IPS DF 4.7 (cell line): ENCODE measurements around the gene LHB.

Source experiments
- DNase-seq: peaks from one replicate; pipeline ENCODE4 v3.0.0-alpha.2; 2013; ENCODE audit warnings: low spot score; ENCODE audit errors: extremely low read depth

LHB gene

GRCh38 chr19:48986211-48986610 lies 30.7 kb downstream of the LHB start:
- no peak for DNase-seq

DNA sequence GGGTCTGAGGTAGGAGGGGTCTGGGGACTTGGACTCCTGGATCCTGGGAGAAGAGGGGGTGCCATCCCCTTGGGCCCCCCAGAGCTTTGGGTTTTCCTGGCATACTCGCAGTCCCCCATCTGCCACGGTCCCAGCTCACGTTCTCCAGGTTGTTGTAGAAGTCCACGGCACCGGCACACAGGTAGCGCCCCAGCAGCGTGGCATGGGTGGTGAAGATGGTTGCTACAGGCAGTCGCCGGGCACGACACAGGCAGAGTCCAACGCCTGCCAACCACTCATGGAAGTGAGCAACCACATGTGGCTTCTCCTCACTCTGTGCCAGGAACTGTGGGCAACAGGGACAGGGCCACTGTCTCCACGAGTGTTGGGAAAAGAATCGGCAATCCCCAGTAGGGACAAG lies 31.2 kb downstream of the LHB start:
- DNase-seq, result no peak

DNA sequence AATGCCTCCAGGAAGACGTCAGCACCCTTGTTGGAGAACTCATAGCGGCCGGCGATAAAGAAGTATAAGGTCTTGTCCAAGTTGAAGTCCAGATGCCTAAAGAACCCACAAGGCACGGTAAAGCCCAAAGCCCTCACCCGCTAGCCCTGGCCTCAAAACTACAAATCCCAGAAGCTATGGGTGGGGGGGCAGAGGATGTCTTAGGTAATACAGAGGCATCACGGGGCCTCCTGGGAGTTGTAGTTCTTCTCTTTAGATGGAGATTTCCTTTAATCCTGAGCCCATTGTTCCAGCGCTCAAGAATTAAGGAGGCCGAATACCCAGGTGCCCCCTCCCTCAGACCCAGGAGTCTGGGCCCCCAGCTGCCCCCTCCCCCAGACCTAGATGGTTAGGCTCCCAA lies 34.6 kb downstream of the LHB start:
- DNase-seq, result no peak

DNA sequence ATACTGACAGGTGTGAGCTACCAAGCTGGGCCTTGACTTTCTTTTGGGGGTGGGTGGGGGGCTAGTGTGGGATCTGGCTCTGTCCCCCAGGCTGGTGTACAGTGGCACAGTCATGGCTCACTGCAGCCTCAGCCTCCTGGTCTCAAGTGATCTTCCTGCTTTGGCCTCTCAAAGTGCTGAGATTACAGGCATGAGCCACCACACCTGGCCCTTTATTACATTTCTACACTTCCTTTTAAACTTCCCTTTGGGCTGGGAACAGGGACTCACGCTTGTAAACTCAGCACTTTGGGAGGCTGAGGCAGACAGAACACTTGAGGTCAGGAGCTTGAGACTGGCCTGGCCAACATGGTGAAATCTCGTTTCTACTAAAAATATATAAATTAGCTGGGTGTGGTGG lies 39.8 kb downstream of the LHB start:
- no peak for DNase-seq

DNA sequence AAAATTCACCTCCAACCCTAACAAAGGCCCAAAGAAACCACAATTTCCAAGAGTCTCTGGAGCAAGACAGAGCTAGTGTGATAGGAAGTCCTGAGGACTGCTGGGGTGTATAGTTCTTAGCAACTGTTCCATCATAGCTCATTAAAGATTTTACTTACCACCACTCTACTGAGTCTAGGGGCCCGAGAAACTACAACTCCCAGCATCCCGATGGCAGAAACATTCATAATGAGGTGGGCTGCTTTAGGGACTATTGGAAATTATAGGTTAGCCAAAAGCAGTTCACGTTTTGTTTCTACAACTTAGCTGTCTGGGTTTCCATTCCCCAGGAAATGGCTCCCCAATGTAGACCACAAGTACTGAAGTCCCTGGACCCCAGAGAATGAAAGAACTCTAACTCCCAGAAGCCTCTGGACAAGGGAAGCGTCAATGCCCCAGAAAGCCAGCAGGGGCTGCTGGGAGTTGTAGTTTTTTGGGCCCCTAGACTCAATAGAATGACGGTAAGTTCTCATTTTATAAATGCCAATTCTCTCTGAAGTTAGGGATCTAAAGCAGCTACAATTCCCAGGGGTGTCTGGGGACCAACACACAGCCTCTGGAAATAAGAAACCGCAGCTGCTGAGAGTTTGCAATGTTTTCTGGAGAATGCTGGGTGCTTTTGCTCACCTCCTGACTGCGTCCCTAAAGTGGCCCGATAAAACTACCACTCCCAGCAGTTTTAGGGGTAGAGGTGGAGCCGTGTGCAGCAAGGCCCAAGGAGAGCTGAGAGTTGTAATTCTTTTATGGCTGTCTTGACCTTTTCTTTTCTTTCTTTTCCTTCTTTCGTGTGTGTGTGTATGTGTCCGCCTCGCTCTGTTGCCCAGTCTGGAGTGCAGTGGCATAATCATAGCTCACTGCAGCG lies 40.7 kb downstream of the LHB start:
- DNase-seq, result no peak

GRCh38 chr19:48970923-48971395 lies 45.9 kb downstream of the LHB start:
- DNase-seq, result no peak

DNA sequence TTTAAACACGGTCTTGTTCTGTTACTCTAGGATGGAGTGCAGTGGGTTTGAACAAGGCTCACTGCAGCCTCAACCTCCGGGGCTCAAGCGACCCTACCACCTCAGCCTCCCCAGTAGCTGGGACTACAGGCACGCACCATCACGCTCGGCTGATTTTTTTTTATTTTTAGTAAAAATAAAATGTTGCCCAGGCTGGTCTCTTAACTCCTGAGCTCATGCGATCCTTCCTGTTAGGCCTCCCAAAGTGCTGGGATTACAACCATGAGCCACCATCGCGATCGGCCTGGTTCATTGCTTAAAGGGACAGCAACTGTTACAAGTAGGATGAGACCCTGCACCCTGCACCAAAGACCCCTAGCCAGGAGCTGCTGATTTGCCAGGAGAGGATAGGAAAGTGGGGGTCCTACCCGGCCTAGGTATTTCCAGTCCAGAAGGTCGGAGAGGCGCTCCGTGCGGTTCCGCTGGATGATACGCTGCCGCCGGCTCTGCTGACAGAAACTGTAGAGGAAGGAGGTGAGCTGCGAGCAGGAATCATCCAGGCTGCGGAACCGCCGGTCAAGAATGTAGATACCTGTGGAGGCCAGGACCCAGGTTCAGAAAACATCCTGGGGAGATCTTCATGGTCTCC lies 46.6 kb downstream of the LHB start:
- DNase-seq, result no peak

- DNase-seq, result no peak
These were observed 47.4 kb downstream of the LHB start for GRCh38 chr19:48969276-48970138.

- no peak for DNase-seq
These were observed 48.1 kb downstream of the LHB start for GRCh38 chr19:48968813-48969218.

DNA sequence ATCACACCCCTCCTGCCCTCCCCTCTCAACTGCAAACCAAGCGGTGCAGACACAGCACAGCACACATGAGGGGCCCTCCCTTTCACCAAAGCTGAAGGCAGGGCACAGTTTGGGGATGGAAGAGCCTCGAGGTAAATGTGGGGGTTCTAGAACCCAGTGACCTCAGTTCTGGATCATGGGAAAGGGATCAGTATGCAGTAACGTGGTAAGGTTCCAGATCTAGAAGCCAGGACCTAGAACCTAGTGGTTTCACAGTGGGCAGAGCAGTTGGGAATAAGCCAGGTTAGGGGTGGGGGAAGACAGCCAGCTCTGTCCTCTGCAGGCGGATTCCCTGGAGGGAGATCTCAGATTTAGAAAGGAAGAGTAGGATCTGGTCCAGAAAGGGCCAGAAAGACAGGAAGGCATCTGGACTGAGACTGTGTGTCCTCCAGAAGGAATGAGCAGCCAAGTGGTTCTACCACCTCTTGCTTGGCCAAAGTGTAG lies 48.7 kb downstream of the LHB start:
- DNase-seq, result no peak

GRCh38 chr19:48967346-48968178 lies 49.3 kb downstream of the LHB start:
- DNase-seq, result no peak

DNA sequence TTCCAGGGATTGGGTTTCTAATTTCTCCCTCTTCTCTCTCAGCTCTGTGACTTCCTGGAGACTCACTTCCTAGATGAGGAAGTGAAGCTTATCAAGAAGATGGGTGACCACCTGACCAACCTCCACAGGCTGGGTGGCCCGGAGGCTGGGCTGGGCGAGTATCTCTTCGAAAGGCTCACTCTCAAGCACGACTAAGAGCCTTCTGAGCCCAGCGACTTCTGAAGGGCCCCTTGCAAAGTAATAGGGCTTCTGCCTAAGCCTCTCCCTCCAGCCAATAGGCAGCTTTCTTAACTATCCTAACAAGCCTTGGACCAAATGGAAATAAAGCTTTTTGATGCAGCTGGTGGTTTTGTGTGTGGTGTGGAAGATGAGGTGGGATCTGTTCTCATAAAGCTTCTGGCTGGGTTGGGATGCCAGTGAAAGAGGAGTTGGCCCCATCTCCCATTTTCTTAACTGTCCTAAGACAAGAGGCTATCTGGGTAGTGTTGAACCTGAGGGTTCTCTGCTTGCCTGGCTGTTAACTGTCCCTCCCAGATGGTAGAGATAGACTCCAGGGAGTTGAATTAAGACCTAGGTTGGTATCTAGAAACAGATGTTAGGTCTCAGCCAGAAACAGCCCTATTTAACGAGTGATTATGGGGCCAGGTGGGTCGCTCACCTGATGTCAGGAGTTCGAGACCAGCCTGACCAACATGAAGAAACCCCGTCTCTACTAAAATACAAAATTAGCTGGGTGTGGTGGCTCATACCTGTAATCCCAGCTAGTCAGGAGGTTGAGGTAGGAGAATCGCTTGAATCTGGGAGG lies 50.1 kb downstream of the LHB start:
- DNase-seq, result no peak
